AG10803 (cell line): ENCODE data around the gene TSPAN12.

Experiments used
- DNase-seq: peaks from one replicate; pipeline ENCODE4 v3.0.0; 2010; ENCODE audit warnings: low read depth
- H3K4me3 ChIP-seq: 2 replicates; pipeline ENCODE4 v1.5.1; 2011; ENCODE audit warnings: mild to moderate bottlenecking, low read length, control low read depth
- CTCF ChIP-seq: conservative IDR thresholded peaks from 2 replicates; pipeline ENCODE4 v1.5.1; 2011; ENCODE audit warnings: mild to moderate bottlenecking, low read length, control low read depth, inconsistent platforms

TSPAN12 gene

GRCh38 chr7:120862987-120863590, 5.1 kb upstream of the TSPAN12 start:
- no peak for TF ChIP-seq CTCF
- no peak overlapping the region for H3K4me3 ChIP-seq
- no peak for DNase-seq

GRCh38 chr7:120860156-120860555, 2.2 kb upstream of the TSPAN12 start:
- no peak overlapping the region for H3K4me3 ChIP-seq
- no peak for TF ChIP-seq CTCF
- no peak for DNase-seq

- TF ChIP-seq CTCF: no peak
- H3K4me3 ChIP-seq: no peak overlapping the region
- no peak for DNase-seq
Measured at GRCh38 chr7:120859459-120859858, 1.5 kb upstream of the TSPAN12 start.

GRCh38 chr7:120856621-120857352, 1.2 kb downstream of the TSPAN12 start:
- peak overlapping the region; percentile 66 for H3K4me3 ChIP-seq
- no peak for TF ChIP-seq CTCF
- DNase-seq: peak; percentile 2

GRCh38 chr7:120856198-120856597, 1.7 kb downstream of the TSPAN12 start:
- no peak for DNase-seq
- no peak overlapping the region for H3K4me3 ChIP-seq
- no peak for TF ChIP-seq CTCF

- no peak for TF ChIP-seq CTCF
- H3K4me3 ChIP-seq: no peak overlapping the region
- DNase-seq: no peak
Measured at GRCh38 chr7:120852700-120853099, 5.2 kb downstream of the TSPAN12 start.

- TF ChIP-seq CTCF: no peak
- no peak overlapping the region for H3K4me3 ChIP-seq
- peak; percentile 40 for DNase-seq
Measured at GRCh38 chr7:120843109-120843508, 14.8 kb downstream of the TSPAN12 start.
